Measurements from ENCODE around the gene TMTC1. TPM values are rescaled to one million over a fixed set of nuclear protein-coding genes. Genes with fewer than 3 reads are reported as not detected.
A peak's percentile ranks its signal among the peaks of the same experiment; 100 is the strongest.

The TMTC1 gene
- total and polyA plus RNA-seq, 2 experiments from 2014 or later: 4.8 to 24.3 TPM

DNA sequence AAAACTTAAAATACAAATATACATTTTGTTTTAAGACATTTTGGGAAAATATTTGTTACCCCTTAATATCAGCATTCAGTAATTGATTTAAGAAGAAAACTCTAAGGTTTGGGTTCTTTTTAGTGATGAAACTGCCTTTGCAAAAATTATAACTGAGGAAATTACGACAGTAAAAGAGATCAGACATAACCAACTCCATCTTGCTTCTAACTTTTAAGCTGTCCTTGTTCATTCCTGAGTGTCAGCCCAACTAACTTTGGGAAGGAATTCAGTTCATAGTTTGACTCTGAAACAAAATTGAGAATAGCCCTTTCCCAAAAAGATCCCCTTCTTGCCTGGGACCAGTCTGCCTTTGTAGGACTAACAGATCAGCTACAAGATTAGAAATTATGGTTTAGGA, 93.0 kb downstream of the TMTC1 start:
- Histone ChIP-seq H3K4me3 (no peak overlapping the region), H3K9me2 (ENCODE audit: insufficient read depth) (no peaks in the 10 kb centered on the region), H4K20me1 (replicated peaks; ENCODE audit: insufficient read depth) (no peaks in the 10 kb centered on the region), H3K79me2 (replicated peaks; ENCODE audit: insufficient read depth) (no peaks in the 10 kb centered on the region), H2AFZ (no peak overlapping the region), H3K4me2 (peak overlapping the region; percentile 22), H3F3A (replicated peaks; ENCODE audit: low read depth) (no peaks in the 10 kb centered on the region), H3K27me3 (ENCODE audit: insufficient read depth) (no peaks in the 10 kb centered on the region), H3K36me3 (ENCODE audit: insufficient read depth) (no peaks in the 10 kb centered on the region), H3K27ac (ENCODE audit: low read depth) (peak overlapping the region; percentile 85), H3K4me1 (ENCODE audit: insufficient read depth) (peaks cover 27% of the 10 kb centered on the region)
- no peak for ATAC-seq
- H3K4me3 Mint-ChIP-seq: peak overlapping the region; percentile 23; the same call in 1 of the 3 replicates
- H3K9me3 Mint-ChIP-seq: no peaks in the 10 kb centered on the region
- peaks cover 10% of the 10 kb centered on the region for H3K36me3 Mint-ChIP-seq (ENCODE audit: low read depth)
- TF ChIP-seq ZNF331 (CRISPR knock-in tag; IDR thresholded peaks at IDR 0.05; ENCODE audit: low read depth): no peak
- H3K27me3 Mint-ChIP-seq (ENCODE audit: insufficient read depth, low read depth, poor library complexity): peaks cover 3% of the 10 kb centered on the region
- no peak for DNase-seq (ENCODE audit: low spot score)
- peak overlapping the region; percentile 76; the same call in 1 of the 2 replicates for H3K27ac Mint-ChIP-seq
- H3K4me1 Mint-ChIP-seq: peaks cover 38% of the 10 kb centered on the region

DNA sequence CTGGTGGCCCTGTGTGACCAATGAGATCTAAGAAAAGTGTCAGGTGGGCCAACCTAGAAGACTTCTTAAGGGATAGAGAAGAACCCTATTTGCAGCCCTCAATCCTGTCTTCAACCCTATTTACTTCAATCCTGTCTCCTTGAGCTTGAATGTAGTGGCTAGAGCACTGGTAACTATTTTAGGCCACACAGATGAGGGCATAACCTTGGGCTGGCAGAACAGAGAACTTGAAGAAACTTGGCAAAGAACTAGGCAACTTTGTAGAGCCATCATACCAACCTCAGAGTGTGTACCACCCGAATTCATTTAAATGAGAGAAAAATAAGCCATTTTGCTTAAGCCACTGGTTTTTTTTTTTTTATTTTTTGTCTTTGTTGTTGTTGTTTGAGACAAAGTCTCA, 94.8 kb downstream of the TMTC1 start:
- Mint-ChIP-seq H3K27ac (no peak overlapping the region), H3K27me3 (ENCODE audit: insufficient read depth, low read depth, poor library complexity) (peaks cover 3% of the 10 kb centered on the region), H3K36me3 (ENCODE audit: low read depth) (peaks cover 6% of the 10 kb centered on the region; the same call in 2 of the 3 replicates), H3K4me3 (no peak overlapping the region), H3K4me1 (peaks cover 43% of the 10 kb centered on the region), H3K9me3 (no peaks in the 10 kb centered on the region)
- no peak overlapping the region for H2AFZ ChIP-seq
- no peaks in the 10 kb centered on the region for H3K36me3 ChIP-seq (ENCODE audit: insufficient read depth)
- TF ChIP-seq ZNF331 (CRISPR knock-in tag; IDR thresholded peaks at IDR 0.05; ENCODE audit: low read depth): no peak
- no peak for TF ChIP-seq JUNB (IDR thresholded peaks at IDR 0.05; ENCODE audit: unreplicated experiment)
- no peak for TF ChIP-seq EZH2 (IDR thresholded peaks at IDR 0.05; ENCODE audit: low read depth, unreplicated experiment)
- no peak for TF ChIP-seq CREB1 (CRISPR knock-in tag; IDR thresholded peaks at IDR 0.05; ENCODE audit: low read depth)
- no peak for TF ChIP-seq ZNF114 (CRISPR knock-in tag; IDR thresholded peaks at IDR 0.05)
- TF ChIP-seq, protein P1, sequence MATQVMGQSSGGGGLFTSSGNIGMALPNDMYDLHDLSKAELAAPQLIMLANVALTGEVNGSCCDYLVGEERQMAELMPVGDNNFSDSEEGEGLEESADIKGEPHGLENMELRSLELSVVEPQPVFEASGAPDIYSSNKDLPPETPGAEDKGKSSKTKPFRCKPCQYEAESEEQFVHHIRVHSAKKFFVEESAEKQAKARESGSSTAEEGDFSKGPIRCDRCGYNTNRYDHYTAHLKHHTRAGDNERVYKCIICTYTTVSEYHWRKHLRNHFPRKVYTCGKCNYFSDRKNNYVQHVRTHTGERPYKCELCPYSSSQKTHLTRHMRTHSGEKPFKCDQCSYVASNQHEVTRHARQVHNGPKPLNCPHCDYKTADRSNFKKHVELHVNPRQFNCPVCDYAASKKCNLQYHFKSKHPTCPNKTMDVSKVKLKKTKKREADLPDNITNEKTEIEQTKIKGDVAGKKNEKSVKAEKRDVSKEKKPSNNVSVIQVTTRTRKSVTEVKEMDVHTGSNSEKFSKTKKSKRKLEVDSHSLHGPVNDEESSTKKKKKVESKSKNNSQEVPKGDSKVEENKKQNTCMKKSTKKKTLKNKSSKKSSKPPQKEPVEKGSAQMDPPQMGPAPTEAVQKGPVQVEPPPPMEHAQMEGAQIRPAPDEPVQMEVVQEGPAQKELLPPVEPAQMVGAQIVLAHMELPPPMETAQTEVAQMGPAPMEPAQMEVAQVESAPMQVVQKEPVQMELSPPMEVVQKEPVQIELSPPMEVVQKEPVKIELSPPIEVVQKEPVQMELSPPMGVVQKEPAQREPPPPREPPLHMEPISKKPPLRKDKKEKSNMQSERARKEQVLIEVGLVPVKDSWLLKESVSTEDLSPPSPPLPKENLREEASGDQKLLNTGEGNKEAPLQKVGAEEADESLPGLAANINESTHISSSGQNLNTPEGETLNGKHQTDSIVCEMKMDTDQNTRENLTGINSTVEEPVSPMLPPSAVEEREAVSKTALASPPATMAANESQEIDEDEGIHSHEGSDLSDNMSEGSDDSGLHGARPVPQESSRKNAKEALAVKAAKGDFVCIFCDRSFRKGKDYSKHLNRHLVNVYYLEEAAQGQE (IDR thresholded peaks at IDR 0.05; ENCODE audit: unreplicated experiment): no peak
- no peak for TF ChIP-seq NANOG (IDR thresholded peaks at IDR 0.05; ENCODE audit: borderline replicate concordance)
- TF ChIP-seq, protein P2, sequence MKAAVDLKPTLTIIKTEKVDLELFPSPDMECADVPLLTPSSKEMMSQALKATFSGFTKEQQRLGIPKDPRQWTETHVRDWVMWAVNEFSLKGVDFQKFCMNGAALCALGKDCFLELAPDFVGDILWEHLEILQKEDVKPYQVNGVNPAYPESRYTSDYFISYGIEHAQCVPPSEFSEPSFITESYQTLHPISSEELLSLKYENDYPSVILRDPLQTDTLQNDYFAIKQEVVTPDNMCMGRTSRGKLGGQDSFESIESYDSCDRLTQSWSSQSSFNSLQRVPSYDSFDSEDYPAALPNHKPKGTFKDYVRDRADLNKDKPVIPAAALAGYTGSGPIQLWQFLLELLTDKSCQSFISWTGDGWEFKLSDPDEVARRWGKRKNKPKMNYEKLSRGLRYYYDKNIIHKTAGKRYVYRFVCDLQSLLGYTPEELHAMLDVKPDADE (IDR thresholded peaks at IDR 0.05): no peak
- TF ChIP-seq, protein P3, sequence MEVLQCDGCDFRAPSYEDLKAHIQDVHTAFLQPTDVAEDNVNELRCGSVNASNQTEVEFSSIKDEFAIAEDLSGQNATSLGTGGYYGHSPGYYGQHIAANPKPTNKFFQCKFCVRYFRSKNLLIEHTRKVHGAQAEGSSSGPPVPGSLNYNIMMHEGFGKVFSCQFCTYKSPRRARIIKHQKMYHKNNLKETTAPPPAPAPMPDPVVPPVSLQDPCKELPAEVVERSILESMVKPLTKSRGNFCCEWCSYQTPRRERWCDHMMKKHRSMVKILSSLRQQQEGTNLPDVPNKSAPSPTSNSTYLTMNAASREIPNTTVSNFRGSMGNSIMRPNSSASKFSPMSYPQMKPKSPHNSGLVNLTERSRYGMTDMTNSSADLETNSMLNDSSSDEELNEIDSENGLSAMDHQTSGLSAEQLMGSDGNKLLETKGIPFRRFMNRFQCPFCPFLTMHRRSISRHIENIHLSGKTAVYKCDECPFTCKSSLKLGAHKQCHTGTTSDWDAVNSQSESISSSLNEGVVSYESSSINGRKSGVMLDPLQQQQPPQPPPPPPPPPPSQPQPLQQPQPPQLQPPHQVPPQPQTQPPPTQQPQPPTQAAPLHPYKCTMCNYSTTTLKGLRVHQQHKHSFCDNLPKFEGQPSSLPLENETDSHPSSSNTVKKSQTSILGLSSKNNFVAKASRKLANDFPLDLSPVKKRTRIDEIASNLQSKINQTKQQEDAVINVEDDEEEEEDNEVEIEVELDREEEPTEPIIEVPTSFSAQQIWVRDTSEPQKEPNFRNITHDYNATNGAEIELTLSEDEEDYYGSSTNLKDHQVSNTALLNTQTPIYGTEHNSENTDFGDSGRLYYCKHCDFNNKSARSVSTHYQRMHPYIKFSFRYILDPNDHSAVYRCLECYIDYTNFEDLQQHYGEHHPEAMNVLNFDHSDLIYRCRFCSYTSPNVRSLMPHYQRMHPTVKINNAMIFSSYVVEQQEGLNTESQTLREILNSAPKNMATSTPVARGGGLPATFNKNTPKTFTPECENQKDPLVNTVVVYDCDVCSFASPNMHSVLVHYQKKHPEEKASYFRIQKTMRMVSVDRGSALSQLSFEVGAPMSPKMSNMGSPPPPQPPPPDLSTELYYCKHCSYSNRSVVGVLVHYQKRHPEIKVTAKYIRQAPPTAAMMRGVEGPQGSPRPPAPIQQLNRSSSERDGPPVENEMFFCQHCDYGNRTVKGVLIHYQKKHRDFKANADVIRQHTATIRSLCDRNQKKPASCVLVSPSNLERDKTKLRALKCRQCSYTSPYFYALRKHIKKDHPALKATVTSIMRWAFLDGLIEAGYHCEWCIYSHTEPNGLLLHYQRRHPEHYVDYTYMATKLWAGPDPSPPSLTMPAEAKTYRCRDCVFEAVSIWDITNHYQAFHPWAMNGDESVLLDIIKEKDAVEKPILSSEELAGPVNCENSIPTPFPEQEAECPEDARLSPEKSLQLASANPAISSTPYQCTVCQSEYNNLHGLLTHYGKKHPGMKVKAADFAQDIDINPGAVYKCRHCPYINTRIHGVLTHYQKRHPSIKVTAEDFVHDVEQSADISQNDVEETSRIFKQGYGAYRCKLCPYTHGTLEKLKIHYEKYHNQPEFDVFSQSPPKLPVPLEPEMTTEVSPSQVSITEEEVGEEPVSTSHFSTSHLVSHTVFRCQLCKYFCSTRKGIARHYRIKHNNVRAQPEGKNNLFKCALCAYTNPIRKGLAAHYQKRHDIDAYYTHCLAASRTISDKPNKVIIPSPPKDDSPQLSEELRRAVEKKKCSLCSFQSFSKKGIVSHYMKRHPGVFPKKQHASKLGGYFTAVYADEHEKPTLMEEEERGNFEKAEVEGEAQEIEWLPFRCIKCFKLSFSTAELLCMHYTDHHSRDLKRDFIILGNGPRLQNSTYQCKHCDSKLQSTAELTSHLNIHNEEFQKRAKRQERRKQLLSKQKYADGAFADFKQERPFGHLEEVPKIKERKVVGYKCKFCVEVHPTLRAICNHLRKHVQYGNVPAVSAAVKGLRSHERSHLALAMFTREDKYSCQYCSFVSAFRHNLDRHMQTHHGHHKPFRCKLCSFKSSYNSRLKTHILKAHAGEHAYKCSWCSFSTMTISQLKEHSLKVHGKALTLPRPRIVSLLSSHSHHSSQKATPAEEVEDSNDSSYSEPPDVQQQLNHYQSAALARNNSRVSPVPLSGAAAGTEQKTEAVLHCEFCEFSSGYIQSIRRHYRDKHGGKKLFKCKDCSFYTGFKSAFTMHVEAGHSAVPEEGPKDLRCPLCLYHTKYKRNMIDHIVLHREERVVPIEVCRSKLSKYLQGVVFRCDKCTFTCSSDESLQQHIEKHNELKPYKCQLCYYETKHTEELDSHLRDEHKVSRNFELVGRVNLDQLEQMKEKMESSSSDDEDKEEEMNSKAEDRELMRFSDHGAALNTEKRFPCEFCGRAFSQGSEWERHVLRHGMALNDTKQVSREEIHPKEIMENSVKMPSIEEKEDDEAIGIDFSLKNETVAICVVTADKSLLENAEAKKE (CRISPR knock-in tag; IDR thresholded peaks at IDR 0.05): no peak
- peaks cover 27% of the 10 kb centered on the region for H3K4me1 ChIP-seq (ENCODE audit: insufficient read depth)
- H3K27me3 ChIP-seq (ENCODE audit: insufficient read depth): no peaks in the 10 kb centered on the region
- H3F3A ChIP-seq (replicated peaks; ENCODE audit: low read depth): no peaks in the 10 kb centered on the region
- H3K79me2 ChIP-seq (replicated peaks; ENCODE audit: insufficient read depth): no peaks in the 10 kb centered on the region
- DNase-seq (ENCODE audit: low spot score): no peak
- ATAC-seq: no peak
- H3K27ac ChIP-seq (ENCODE audit: low read depth): no peak overlapping the region
- no peaks in the 10 kb centered on the region for H4K20me1 ChIP-seq (replicated peaks; ENCODE audit: insufficient read depth)
- H3K9me2 ChIP-seq (ENCODE audit: insufficient read depth): no peaks in the 10 kb centered on the region
- H3K4me2 ChIP-seq: no peak overlapping the region
- H3K4me3 ChIP-seq: no peak overlapping the region
